ENCODE measurements around the gene TRIM66.
A peak's percentile ranks its signal among the peaks of the same experiment; 100 is the strongest.

TRIM66 gene

DNA sequence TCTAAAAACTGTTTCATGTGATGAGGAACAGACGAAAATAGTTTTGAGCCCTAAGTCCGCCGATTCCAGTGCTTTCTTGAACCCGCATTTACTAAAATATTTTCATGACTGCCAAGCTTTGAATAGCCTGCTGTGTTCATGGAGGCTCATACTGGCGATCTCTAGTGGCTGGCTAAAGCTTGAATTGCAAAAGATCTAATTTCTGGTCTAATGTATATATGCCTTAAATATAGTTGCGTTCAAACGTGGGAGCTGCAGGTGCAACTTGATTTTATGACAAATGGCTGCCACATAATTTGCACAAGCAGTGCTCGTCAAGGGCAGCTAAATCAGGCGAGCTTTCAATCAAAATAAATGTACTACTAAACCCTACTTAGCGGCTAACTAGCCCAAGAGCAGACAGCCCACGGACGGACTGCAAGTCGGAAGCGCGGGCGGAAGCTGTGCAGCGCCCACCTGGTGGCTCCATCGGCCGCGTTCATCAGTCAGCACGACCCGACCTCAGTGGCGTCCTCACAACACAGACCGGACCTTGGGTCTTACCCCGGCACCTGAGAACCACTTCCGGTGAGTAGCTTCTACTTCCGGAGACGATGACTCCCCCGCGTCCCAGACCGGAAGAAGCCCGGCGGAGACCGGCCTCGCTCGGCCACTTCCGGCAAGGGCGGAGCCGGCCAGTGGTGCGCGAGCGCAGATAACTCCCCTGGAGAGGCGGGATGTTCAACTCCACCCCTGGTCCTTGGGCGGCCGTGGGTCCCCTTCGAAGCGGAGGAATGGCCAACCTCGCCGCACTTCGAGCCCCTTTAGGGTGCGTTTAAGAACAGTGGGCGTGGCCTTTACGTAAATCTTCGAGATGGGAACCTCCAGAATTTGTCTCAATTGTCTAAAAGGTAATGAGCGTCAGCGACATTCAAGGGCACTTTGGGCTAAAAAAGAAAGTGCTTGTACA is 6.2 kb upstream of the TRIM66 start:
- TF ChIP-seq, protein P1, sequence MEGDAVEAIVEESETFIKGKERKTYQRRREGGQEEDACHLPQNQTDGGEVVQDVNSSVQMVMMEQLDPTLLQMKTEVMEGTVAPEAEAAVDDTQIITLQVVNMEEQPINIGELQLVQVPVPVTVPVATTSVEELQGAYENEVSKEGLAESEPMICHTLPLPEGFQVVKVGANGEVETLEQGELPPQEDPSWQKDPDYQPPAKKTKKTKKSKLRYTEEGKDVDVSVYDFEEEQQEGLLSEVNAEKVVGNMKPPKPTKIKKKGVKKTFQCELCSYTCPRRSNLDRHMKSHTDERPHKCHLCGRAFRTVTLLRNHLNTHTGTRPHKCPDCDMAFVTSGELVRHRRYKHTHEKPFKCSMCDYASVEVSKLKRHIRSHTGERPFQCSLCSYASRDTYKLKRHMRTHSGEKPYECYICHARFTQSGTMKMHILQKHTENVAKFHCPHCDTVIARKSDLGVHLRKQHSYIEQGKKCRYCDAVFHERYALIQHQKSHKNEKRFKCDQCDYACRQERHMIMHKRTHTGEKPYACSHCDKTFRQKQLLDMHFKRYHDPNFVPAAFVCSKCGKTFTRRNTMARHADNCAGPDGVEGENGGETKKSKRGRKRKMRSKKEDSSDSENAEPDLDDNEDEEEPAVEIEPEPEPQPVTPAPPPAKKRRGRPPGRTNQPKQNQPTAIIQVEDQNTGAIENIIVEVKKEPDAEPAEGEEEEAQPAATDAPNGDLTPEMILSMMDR (IDR thresholded peaks at IDR 0.05; ENCODE audit: insufficient read depth, low read length, poor library complexity, severe bottlenecking), result no peak
- Histone ChIP-seq H3K27me3 (replicated peaks; ENCODE audit: control insufficient read depth, insufficient read depth, low read length) (no peaks in the 10 kb centered on the region), H3K36me3 (ENCODE audit: control insufficient read depth, insufficient read depth, low read length) (peaks cover 6% of the 10 kb centered on the region), H3K4me3 (replicated peaks; ENCODE audit: low read depth, low read length) (peak overlapping the region; percentile 67)
- DNase-seq (ENCODE audit: extremely low read depth, insufficient read length), result peak; percentile 99

- TF ChIP-seq, protein P1 (IDR thresholded peaks at IDR 0.05; ENCODE audit: insufficient read depth, low read length, poor library complexity, severe bottlenecking), result no peak
- no peak for DNase-seq (ENCODE audit: extremely low read depth, insufficient read length)
- Histone ChIP-seq H3K36me3 (ENCODE audit: control insufficient read depth, insufficient read depth, low read length) (peaks cover 8% of the 10 kb centered on the region), H3K4me3 (replicated peaks; ENCODE audit: low read depth, low read length) (no peak overlapping the region), H3K27me3 (replicated peaks; ENCODE audit: control insufficient read depth, insufficient read depth, low read length) (no peaks in the 10 kb centered on the region)
These were observed 3.9 kb upstream of the TRIM66 start for GRCh38 chr11:8686325-8686724.

- no peak for DNase-seq (ENCODE audit: extremely low read depth, insufficient read length)
- Histone ChIP-seq H3K27me3 (replicated peaks; ENCODE audit: control insufficient read depth, insufficient read depth, low read length) (no peaks in the 10 kb centered on the region), H3K4me3 (replicated peaks; ENCODE audit: low read depth, low read length) (no peak overlapping the region), H3K36me3 (ENCODE audit: control insufficient read depth, insufficient read depth, low read length) (peaks cover 8% of the 10 kb centered on the region)
- TF ChIP-seq, protein P1 (IDR thresholded peaks at IDR 0.05; ENCODE audit: insufficient read depth, low read length, poor library complexity, severe bottlenecking), result no peak
These were observed 3.4 kb upstream of the TRIM66 start for GRCh38 chr11:8685820-8686219.

DNA sequence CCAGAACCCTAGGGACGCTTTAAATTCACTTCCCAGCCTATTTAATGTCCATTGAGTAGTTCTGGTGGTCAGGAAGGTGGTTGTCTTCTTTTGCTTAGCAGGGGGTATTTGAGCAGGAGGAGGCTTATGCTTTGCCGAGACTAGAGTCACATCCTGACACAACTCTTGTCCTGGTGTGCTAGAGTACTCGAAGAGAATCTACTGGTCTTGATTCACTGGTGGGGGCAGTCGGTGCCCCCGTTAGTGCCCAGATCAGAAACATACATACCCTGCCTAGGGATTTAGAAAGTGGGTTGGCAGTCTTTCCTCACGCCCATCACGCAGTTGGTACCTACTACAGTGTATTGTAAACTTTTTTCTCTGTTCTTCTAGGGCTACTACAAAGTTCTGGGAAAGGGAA is 2.8 kb upstream of the TRIM66 start:
- Histone ChIP-seq H3K4me3 (replicated peaks; ENCODE audit: low read depth, low read length) (peak overlapping the region; percentile 98), H3K36me3 (ENCODE audit: control insufficient read depth, insufficient read depth, low read length) (peaks cover 9% of the 10 kb centered on the region), H3K27me3 (replicated peaks; ENCODE audit: control insufficient read depth, insufficient read depth, low read length) (no peaks in the 10 kb centered on the region)
- DNase-seq (ENCODE audit: extremely low read depth, insufficient read length), result no peak
- TF ChIP-seq, protein P1 (IDR thresholded peaks at IDR 0.05; ENCODE audit: insufficient read depth, low read length, poor library complexity, severe bottlenecking), result no peak

DNA sequence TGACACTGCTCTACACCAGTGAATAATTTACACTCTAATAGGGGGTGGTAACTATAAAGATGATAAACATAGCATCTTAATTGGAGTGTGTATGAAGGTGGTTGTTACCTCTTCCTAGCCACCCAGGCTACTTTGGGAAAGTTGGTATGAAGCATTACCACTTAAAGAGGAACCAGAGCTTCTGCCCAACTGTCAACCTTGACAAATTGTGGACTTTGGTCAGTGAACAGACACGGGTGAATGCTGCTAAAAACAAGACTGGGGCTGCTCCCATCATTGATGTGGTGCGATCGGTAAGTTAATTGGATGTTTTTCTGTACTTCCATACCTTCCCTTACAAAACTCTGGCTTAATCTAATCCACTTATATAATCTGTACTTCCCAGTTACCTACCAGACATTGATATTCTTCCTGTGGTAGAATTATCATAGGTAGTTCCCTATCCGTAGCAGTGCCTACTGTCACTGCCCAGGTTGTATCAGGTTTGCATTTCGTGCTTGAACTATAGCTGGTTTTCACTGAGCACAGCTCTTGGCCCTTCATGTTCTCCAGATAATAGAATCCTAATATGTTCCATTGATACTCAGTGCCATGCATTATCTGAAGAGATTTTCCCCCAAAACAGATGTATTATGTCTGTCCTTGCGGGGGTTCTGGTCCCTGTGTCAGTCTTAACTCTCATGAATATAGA is 2.3 kb upstream of the TRIM66 start:
- H3K36me3 ChIP-seq (ENCODE audit: control insufficient read depth, insufficient read depth, low read length), result peaks cover 12% of the 10 kb centered on the region

More for the DNA sequence above, 2.3 kb upstream of the TRIM66 start:
- peak overlapping the region; percentile 98 for H3K4me3 ChIP-seq (replicated peaks; ENCODE audit: low read depth, low read length)
- TF ChIP-seq, protein P1 (IDR thresholded peaks at IDR 0.05; ENCODE audit: insufficient read depth, low read length, poor library complexity, severe bottlenecking), result no peak
- no peak for DNase-seq (ENCODE audit: extremely low read depth, insufficient read length)
- no peaks in the 10 kb centered on the region for H3K27me3 ChIP-seq (replicated peaks; ENCODE audit: control insufficient read depth, insufficient read depth, low read length)
